ENCODE data around the gene PRKCH. TPM values are rescaled to one million over a fixed set of nuclear protein-coding genes. Genes with fewer than 3 reads are reported as not detected.

PRKCH gene
- total RNA-seq, 5 donors from 2014 or later (not counting 1 experiment from before 2014, with no cell fraction given), result 267 to 436 (median 326) TPM

DNA sequence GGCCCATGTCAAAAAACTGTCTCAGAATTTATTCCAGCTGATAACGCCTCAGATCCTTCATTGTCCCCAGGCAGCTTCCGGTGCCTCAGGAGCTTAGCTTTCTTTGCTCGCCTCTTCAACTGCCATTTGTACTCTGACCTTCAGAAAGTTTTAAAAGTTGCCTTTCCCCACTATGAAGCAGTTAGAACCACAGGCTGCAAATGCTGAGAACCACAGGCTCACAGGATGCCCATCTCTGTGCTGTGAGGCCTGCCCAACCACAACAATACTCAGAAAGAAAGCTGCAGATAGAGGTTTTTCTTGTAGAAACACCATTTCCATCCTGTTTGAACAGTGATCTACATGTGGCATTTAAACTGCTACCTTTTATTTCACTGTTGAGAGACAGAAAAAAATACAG, 131.1 kb downstream of the PRKCH start:
- Mint-ChIP-seq H3K36me3 (peaks cover 76% of the 10 kb centered on the region), H3K9me3 (no peaks in the 10 kb centered on the region), H3K4me1 (peaks cover 98 to 100% (median 98%) of the 10 kb centered on the region in 3 donors), H3K27ac (peak overlapping the region; percentile 95), H3K27me3 (no peaks in the 10 kb centered on the region), H3K4me3 (peak overlapping the region; percentile 43 to 74 (median 65))
- 0% methylated on average over 3 of the region's 3 CpGs for WGBS (ENCODE audit: insufficient coverage)
- peaks cover 76 to 79% of the 10 kb centered on the region in 2 experiments for H3K4me1 ChIP-seq (ENCODE audit: control insufficient read depth in 1 of 2, extremely low read depth in 1 of 2, insufficient read depth in 2 of 2, low read length in 2 of 2)
- no peaks in the 10 kb centered on the region for H3K27me3 ChIP-seq (replicated peaks in 1 of 2; ENCODE audit: control insufficient read depth in 2 of 2, extremely low read depth in 1 of 2, insufficient read depth in 2 of 2, low read length in 1 of 2)
- ATAC-seq (replicated peaks in 1 of 4), result peak; percentile 86 to 93 (median 90)
- ChIA-PET CTCF (interaction anchor here (0.6 to 1.8 kb wide), 13 partner anchors 10 to 248 kb away, joined by 3 to 5 read pairs (median 3); partner anchors contain the start of gene PRKCH (in 1 of the 2)), POLR2A (interaction anchor here (0.5 to 1.0 kb wide), 8 partner anchors 31 to 294 kb away, joined by 3 to 4 read pairs (median 3); no protein-coding TSS in a partner anchor)
- H3K4me3 ChIP-seq (ENCODE audit: control insufficient read depth in 1 of 2, extremely low read depth in 1 of 2, low read length in 1 of 2), result no peak overlapping the region
- DNase-seq, result peak in 32 of 35 experiments; percentile 37 to 73 (median 53)
- no peaks in the 10 kb centered on the region for H3K9me3 ChIP-seq
- peak overlapping the region; percentile 76 for H3K27ac ChIP-seq (ENCODE audit: low read length)
- peaks cover 12 to 73% of the 10 kb centered on the region in 2 donors for H3K36me3 ChIP-seq (ENCODE audit: control insufficient read depth in 2 of 2, extremely low read depth in 1 of 2, insufficient read depth in 1 of 2, low read length in 1 of 2)

GRCh38 chr14:61453103-61453767, 131.9 kb downstream of the PRKCH start:
- peak overlapping the region; percentile 76 for H3K27ac ChIP-seq (ENCODE audit: low read length)
- ATAC-seq (replicated peaks in 1 of 4) (no peak), DNase-seq (no peak)
- H3K4me1 ChIP-seq (ENCODE audit: control insufficient read depth in 1 of 2, extremely low read depth in 1 of 2, insufficient read depth in 2 of 2, low read length in 2 of 2), result peaks cover 74 to 77% of the 10 kb centered on the region in 2 experiments
- H3K4me3 Mint-ChIP-seq, result peak overlapping the region; percentile 54 to 74 (median 65)
- H3K9me3 Mint-ChIP-seq, result no peaks in the 10 kb centered on the region
- H3K27me3 Mint-ChIP-seq, result no peaks in the 10 kb centered on the region
- H3K4me3 ChIP-seq (ENCODE audit: control insufficient read depth in 1 of 2, extremely low read depth in 1 of 2, low read length in 1 of 2), result peak overlapping the region in 1 of 2 donors; percentile 59
- WGBS (ENCODE audit: insufficient coverage), result 17% methylated on average over 4 of the region's 9 CpGs
- peaks cover 78% of the 10 kb centered on the region for H3K36me3 Mint-ChIP-seq
- no peaks in the 10 kb centered on the region for H3K27me3 ChIP-seq (replicated peaks in 1 of 2; ENCODE audit: control insufficient read depth in 2 of 2, extremely low read depth in 1 of 2, insufficient read depth in 2 of 2, low read length in 1 of 2)
- POLR2A ChIA-PET, result interaction anchor here in 1 of 2 donors (0.5 to 1.0 kb wide), 6 partner anchors 32 to 294 kb away, joined by 3 to 4 read pairs (median 3); no protein-coding TSS in a partner anchor
- H3K4me1 Mint-ChIP-seq, result peaks cover 95 to 99% (median 97%) of the 10 kb centered on the region in 3 donors
- CTCF ChIA-PET, result interaction anchor here (0.8 to 1.8 kb wide), 10 partner anchors 11 to 168 kb away, joined by 3 to 5 read pairs (median 4); partner anchors contain the start of gene PRKCH (in 1 of the 2)
- H3K9me3 ChIP-seq, result no peaks in the 10 kb centered on the region
- H3K36me3 ChIP-seq (ENCODE audit: control insufficient read depth in 2 of 2, extremely low read depth in 1 of 2, insufficient read depth in 1 of 2, low read length in 1 of 2), result peaks cover 15 to 80% of the 10 kb centered on the region in 2 donors
- H3K27ac Mint-ChIP-seq, result peak overlapping the region; percentile 95

- Histone ChIP-seq H3K27me3 (replicated peaks in 1 of 2; ENCODE audit: control insufficient read depth in 2 of 2, extremely low read depth in 1 of 2, insufficient read depth in 2 of 2, low read length in 1 of 2) (no peaks in the 10 kb centered on the region), H3K4me1 (ENCODE audit: control insufficient read depth in 1 of 2, extremely low read depth in 1 of 2, insufficient read depth in 2 of 2, low read length in 2 of 2) (peaks cover 64% of the 10 kb centered on the region in 2 experiments), H3K36me3 (ENCODE audit: control insufficient read depth in 2 of 2, extremely low read depth in 1 of 2, insufficient read depth in 1 of 2, low read length in 1 of 2) (peaks cover 23 to 80% of the 10 kb centered on the region in 2 donors), H3K4me3 (ENCODE audit: control insufficient read depth in 1 of 2, extremely low read depth in 1 of 2, low read length in 1 of 2) (peak overlapping the region in 1 of 2 donors; percentile 11), H3K27ac (ENCODE audit: low read length) (peak overlapping the region; percentile 76), H3K9me3 (no peaks in the 10 kb centered on the region)
- peaks cover 92 to 97% (median 93%) of the 10 kb centered on the region in 3 donors for H3K4me1 Mint-ChIP-seq
- 100% methylated on average over 1 of the region's 4 CpGs for WGBS (ENCODE audit: insufficient coverage)
- ChIA-PET POLR2A (interaction anchor here (0.6 to 1.0 kb wide), 4 partner anchors 17 to 264 kb away, joined by 3 to 4 read pairs (median 3); no protein-coding TSS in a partner anchor), CTCF (interaction anchor here (0.7 to 1.1 kb wide), 6 partner anchors 15 to 156 kb away, joined by 3 to 5 read pairs (median 3); no protein-coding TSS in a partner anchor)
- no peaks in the 10 kb centered on the region for H3K9me3 Mint-ChIP-seq
- no peaks in the 10 kb centered on the region for H3K27me3 Mint-ChIP-seq
- H3K36me3 Mint-ChIP-seq, result peaks cover 79% of the 10 kb centered on the region
- H3K27ac Mint-ChIP-seq, result peak overlapping the region; percentile 95
- ATAC-seq (replicated peaks in 1 of 4), result no peak
- DNase-seq, result no peak
- H3K4me3 Mint-ChIP-seq, result peak overlapping the region in 2 of 3 donors; percentile 10 to 74
Measured at GRCh38 chr14:61454545-61454944, 133.2 kb downstream of the PRKCH start.

GRCh38 chr14:61455351-61455750, 134.0 kb downstream of the PRKCH start:
- ChIA-PET POLR2A (interaction anchor here (0.6 to 0.7 kb wide), 5 partner anchors 16 to 206 kb away, joined by 3 to 5 read pairs (median 3); no protein-coding TSS in a partner anchor), CTCF (interaction anchor here (0.6 to 1.5 kb wide), 11 partner anchors 56 to 382 kb away, joined by 3 to 7 read pairs (median 3); partner anchors contain the start of gene TMEM30B (in 1 of the 2))
- DNase-seq (no peak), ATAC-seq (replicated peaks in 1 of 4) (no peak)
- Histone ChIP-seq H3K9me3 (no peaks in the 10 kb centered on the region), H3K4me3 (ENCODE audit: control insufficient read depth in 1 of 2, extremely low read depth in 1 of 2, low read length in 1 of 2) (no peak overlapping the region), H3K27ac (ENCODE audit: low read length) (peak overlapping the region; percentile 48), H3K36me3 (ENCODE audit: control insufficient read depth in 2 of 2, extremely low read depth in 1 of 2, insufficient read depth in 1 of 2, low read length in 1 of 2) (peaks cover 27 to 80% of the 10 kb centered on the region in 2 donors), H3K4me1 (ENCODE audit: control insufficient read depth in 1 of 2, extremely low read depth in 1 of 2, insufficient read depth in 2 of 2, low read length in 2 of 2) (peaks cover 58 to 61% of the 10 kb centered on the region in 2 experiments), H3K27me3 (replicated peaks in 1 of 2; ENCODE audit: control insufficient read depth in 2 of 2, extremely low read depth in 1 of 2, insufficient read depth in 2 of 2, low read length in 1 of 2) (no peaks in the 10 kb centered on the region)
- Mint-ChIP-seq H3K27ac (peak overlapping the region; percentile 75 to 95), H3K4me3 (peak overlapping the region in 2 of 3 donors; percentile 0 to 74), H3K9me3 (peaks cover 0 to 4% (median 0%) of the 10 kb centered on the region in 3 donors), H3K36me3 (peaks cover 80% of the 10 kb centered on the region), H3K27me3 (no peaks in the 10 kb centered on the region), H3K4me1 (peaks cover 86 to 92% (median 86%) of the 10 kb centered on the region in 3 donors)
- WGBS (ENCODE audit: insufficient coverage), result 81% methylated on average over 4 of the region's 6 CpGs

GRCh38 chr14:61456720-61457119, 135.3 kb downstream of the PRKCH start:
- Mint-ChIP-seq H3K4me3 (peak overlapping the region in 1 of 3 donors; percentile 25), H3K27me3 (no peaks in the 10 kb centered on the region), H3K9me3 (peaks cover 0 to 4% (median 0%) of the 10 kb centered on the region in 3 donors), H3K4me1 (peaks cover 86 to 92% (median 86%) of the 10 kb centered on the region in 3 donors), H3K27ac (peak overlapping the region; percentile 83 to 91), H3K36me3 (peaks cover 77% of the 10 kb centered on the region)
- Histone ChIP-seq H3K27me3 (replicated peaks in 1 of 2; ENCODE audit: control insufficient read depth in 2 of 2, extremely low read depth in 1 of 2, insufficient read depth in 2 of 2, low read length in 1 of 2) (no peaks in the 10 kb centered on the region), H3K4me3 (ENCODE audit: control insufficient read depth in 1 of 2, extremely low read depth in 1 of 2, low read length in 1 of 2) (no peak overlapping the region), H3K36me3 (ENCODE audit: control insufficient read depth in 2 of 2, extremely low read depth in 1 of 2, insufficient read depth in 1 of 2, low read length in 1 of 2) (peaks cover 23 to 80% of the 10 kb centered on the region in 2 donors), H3K4me1 (ENCODE audit: control insufficient read depth in 1 of 2, extremely low read depth in 1 of 2, insufficient read depth in 2 of 2, low read length in 2 of 2) (peaks cover 54 to 63% of the 10 kb centered on the region in 2 experiments), H3K27ac (ENCODE audit: low read length) (peak overlapping the region; percentile 1), H3K9me3 (no peaks in the 10 kb centered on the region)
- POLR2A ChIA-PET, result no interaction called here
- ATAC-seq (replicated peaks in 1 of 4), result peak; percentile 18 to 38 (median 31)
- 39% methylated on average over 9 of the region's 12 CpGs for WGBS (ENCODE audit: insufficient coverage)
- CTCF ChIA-PET, result interaction anchor here (0.6 to 1.5 kb wide), 9 partner anchors 8 to 381 kb away, joined by 3 to 7 read pairs (median 3); no protein-coding TSS in a partner anchor
- peak; percentile 56 to 93 (median 78) for DNase-seq

DNA sequence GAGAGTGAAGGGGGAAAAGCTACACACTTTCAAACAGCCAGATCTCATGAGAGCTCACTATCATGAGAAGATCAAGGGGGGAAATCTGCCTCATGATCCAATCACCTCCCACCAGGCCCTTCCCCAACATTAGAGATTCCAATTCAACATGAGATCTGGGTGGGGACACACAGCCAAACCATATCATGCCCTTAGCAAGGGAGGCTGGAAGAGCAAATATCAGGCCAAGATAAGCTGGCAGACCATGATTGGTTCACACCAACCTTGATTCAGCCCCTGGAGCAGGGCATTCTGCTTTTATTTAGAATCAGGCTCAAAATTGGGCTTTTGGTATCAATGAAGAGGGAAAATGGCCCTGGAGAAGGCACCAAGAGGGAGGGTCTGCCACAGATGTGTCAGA, 137.4 kb downstream of the PRKCH start:
- Histone ChIP-seq H3K36me3 (ENCODE audit: control insufficient read depth in 2 of 2, extremely low read depth in 1 of 2, insufficient read depth in 1 of 2, low read length in 1 of 2) (peaks cover 23 to 89% of the 10 kb centered on the region in 2 donors), H3K27ac (ENCODE audit: low read length) (peak overlapping the region; percentile 0)
- CTCF ChIA-PET, result interaction anchor here in 1 of 2 donors (1.9 kb wide), 1 partner anchor 379 kb away, joined by 4 read pairs; no protein-coding TSS in a partner anchor

More for the DNA sequence above, 137.4 kb downstream of the PRKCH start:
- peaks cover 73 to 87% (median 82%) of the 10 kb centered on the region in 3 donors for H3K4me1 Mint-ChIP-seq
- H3K36me3 Mint-ChIP-seq, result peaks cover 74% of the 10 kb centered on the region
- H3K9me3 ChIP-seq, result no peaks in the 10 kb centered on the region
- no peaks in the 10 kb centered on the region for H3K27me3 ChIP-seq (replicated peaks in 1 of 2; ENCODE audit: control insufficient read depth in 2 of 2, extremely low read depth in 1 of 2, insufficient read depth in 2 of 2, low read length in 1 of 2)
- H3K27ac Mint-ChIP-seq, result peak overlapping the region; percentile 84 to 91
- no peak overlapping the region for H3K4me3 ChIP-seq (ENCODE audit: control insufficient read depth in 1 of 2, extremely low read depth in 1 of 2, low read length in 1 of 2)
- ATAC-seq (replicated peaks in 1 of 4) (no peak), DNase-seq (no peak)
- POLR2A ChIA-PET, result no interaction called here
- peak overlapping the region in 1 of 3 donors; percentile 6 for H3K4me3 Mint-ChIP-seq
- peaks cover 0 to 4% (median 0%) of the 10 kb centered on the region in 3 donors for H3K9me3 Mint-ChIP-seq
- no peaks in the 10 kb centered on the region for H3K27me3 Mint-ChIP-seq
- peaks cover 36 to 55% of the 10 kb centered on the region in 2 experiments for H3K4me1 ChIP-seq (ENCODE audit: control insufficient read depth in 1 of 2, extremely low read depth in 1 of 2, insufficient read depth in 2 of 2, low read length in 2 of 2)

All from T-cell (primary cell).